HFF-Myc (cell line): ENCODE results near the gene EFTUD2.

Experiments
- DNase-seq: peaks from one replicate; pipeline ENCODE4 v3.0.0-alpha.2; 2011; ENCODE audit warnings: low read depth; ENCODE audit errors: extremely low read depth
- H3K4me3 ChIP-seq: replicated peaks from 2 replicates; pipeline ENCODE4 v1.5.1; 2011; ENCODE audit warnings: low read depth, mild to moderate bottlenecking, control low read depth, low read length
- CTCF ChIP-seq: IDR thresholded peaks from 2 replicates; pipeline ENCODE4 v1.5.1; 2012; ENCODE audit warnings: mild to moderate bottlenecking, low read depth, low read length, control low read depth; ENCODE audit errors: missing control alignments

Gene EFTUD2

DNA sequence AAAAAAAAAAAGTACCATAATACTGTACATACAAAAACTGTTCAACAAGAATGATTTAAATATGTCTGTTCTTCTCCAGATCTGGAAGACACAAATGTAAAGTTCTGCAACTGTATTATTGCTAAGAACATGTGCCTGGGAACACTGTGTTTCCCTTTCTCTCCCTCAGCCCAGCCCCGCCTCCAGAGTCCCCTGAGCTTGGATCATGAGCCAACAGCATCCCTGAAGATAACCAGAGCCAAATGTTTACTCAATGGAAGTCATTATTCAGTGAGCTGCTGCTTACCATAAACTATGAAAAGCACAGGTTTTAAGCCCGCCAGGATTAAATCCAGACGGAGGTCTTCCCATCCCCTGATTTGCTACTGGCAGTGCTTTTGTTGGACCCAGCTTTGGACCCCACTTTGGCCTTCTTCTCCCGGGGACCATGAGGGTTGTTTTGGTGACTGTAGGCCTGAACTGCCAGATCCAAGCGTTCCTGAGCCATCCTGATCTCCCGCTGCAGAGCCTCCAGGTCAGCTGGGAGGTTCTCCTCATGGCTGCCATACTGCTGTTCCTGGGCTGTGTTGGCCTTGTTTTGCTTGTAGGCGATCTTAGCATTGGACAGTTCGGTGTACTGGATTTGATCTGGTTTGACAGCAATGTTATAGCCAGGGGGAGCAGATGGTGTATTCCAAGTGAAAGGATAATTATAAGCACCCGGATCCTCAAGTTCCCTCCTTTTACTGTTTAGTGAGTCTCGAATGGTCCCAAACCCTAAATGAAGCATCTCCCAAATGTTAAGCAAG is 94.7 kb downstream of the EFTUD2 start:
- no peak overlapping the region for H3K4me3 ChIP-seq
- no peak for TF ChIP-seq CTCF
- DNase-seq, result no peak

DNA sequence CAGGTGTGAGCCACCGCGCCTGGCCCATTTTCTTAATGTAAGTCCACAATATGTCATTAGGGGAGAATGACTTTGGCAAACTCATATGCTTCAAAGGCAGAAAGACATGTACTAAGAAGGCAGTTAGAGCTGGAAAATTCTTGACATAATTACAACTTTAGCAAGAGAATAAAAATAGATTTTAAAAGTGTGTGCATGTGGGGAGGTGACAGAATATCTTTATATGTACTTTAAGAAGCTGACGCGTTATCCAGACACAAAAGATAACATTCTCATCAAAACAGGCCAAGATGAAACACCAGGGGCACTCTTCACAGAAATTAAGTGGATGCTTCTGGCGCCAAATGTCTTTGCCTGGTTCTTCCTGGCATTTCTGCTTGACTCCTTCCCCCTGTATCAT is 97.4 kb downstream of the EFTUD2 start:
- no peak overlapping the region for H3K4me3 ChIP-seq
- TF ChIP-seq CTCF, result no peak
- DNase-seq, result no peak
